ENCODE results near the gene ZNF467.

- no peak for TF ChIP-seq GATA2 (IDR thresholded peaks at IDR 0.05; ENCODE audit: low read depth, low read length)
- TF ChIP-seq GATA3 (IDR thresholded peaks at IDR 0.05; ENCODE audit: low read depth, low read length): no peak
These were observed 11.3 kb downstream of the ZNF467 start for GRCh38 chr7:149762089-149762488.
